Measurements from ENCODE around the gene CPED1. TPM values are rescaled to one million over a fixed set of nuclear protein-coding genes. Genes with fewer than 3 reads are reported as not detected.

The CPED1 gene
- total RNA-seq, 2 experiments from 2014 or later: not detected

GRCh38 chr7:121026577-121027111 is 38.1 kb downstream of the CPED1 start:
- H3K9me3 ChIP-seq (ENCODE audit: low read length): no peaks in the 10 kb centered on the region
- H4K20me1 ChIP-seq (ENCODE audit: insufficient read depth, low read length): no peaks in the 10 kb centered on the region
- H3K4me2 ChIP-seq (ENCODE audit: low read length): no peak overlapping the region
- no peaks in the 10 kb centered on the region for H3K9me2 ChIP-seq (ENCODE audit: insufficient read depth, low read length)
- POLR2A ChIA-PET: interaction anchor here (0.6 to 1.0 kb wide), 9 partner anchors 13 to 861 kb away, joined by 3 to 6 read pairs (median 4); no protein-coding TSS in a partner anchor
- no peak overlapping the region for H2AFZ ChIP-seq (ENCODE audit: low read length)
- BruUV-seq (replicated peaks): no TSS peak
- no peaks in the 10 kb centered on the region for H3K4me1 ChIP-seq (ENCODE audit: insufficient read depth, low read length, poor library complexity, severe bottlenecking)
- DNase-seq (ENCODE audit: low spot score): no peak
- CTCF ChIA-PET (ENCODE audit: unreplicated experiment): no interaction called here
- TF ChIP-seq CTCF (conservative IDR thresholded peaks at IDR 0.05; ENCODE audit: low read length) (no peak), EZH2phosphoT487 (IDR thresholded peaks at IDR 0.05; ENCODE audit: borderline replicate concordance, low read depth, low read length) (no peak)
- H3K36me3 ChIP-seq (ENCODE audit: insufficient read depth, low read length): no peaks in the 10 kb centered on the region
- no peak overlapping the region for H3K4me3 ChIP-seq (ENCODE audit: low read depth, low read length, poor library complexity, severe bottlenecking)
- no peaks in the 10 kb centered on the region for H3K79me2 ChIP-seq (ENCODE audit: insufficient read depth, low read depth, low read length)
- intact Hi-C loops (cut with micrococcal nuclease; ENCODE audit: unreplicated experiment): no loop called here
- H3K27ac ChIP-seq (ENCODE audit: low read depth, low read length, poor library complexity, severe bottlenecking): no peak overlapping the region

DNA sequence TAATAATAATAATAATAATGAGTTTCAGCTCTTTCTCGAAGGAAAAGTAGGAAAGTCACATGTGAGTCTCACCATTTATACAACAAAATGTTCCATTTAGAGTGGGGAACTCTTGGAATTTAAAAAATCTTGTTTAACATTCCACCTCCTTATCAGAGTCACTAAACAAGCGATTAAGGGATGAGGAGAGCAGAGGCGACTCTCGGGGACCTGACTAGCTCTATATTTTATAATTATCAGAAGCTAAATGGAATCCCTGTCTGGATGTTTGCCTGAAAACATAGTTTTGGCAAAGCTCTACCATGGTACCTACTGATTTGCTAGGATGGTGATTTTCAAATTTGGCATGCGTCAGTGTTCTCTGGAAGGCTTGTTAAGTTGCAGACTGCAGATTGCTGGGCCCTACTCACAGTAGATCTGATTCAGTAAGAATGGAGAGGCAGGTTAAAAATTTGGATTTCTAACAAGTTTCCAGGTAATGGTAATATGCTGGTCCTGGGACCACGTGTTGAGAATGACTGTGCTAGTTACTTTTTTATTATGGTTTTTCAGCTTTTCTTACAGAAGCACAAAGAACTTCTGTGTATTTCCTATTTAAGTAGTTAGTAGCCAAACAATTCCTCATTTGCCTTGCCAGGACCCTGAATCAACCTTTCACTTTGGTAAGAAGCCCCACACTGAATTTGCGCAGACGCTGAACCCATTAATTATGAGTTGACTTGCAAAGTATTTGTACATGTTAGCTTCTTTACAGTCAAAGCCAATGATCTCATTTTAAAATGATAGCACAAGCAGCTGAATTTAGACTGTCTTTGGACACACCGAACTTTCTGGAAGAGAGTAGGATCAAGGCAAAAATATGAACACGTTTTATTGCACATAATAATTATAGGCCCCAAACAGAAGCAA is 39.5 kb downstream of the CPED1 start:
- Histone ChIP-seq H2AFZ (ENCODE audit: low read length) (no peak overlapping the region), H3K27ac (ENCODE audit: low read depth, low read length, poor library complexity, severe bottlenecking) (no peak overlapping the region), H3K79me2 (ENCODE audit: insufficient read depth, low read depth, low read length) (no peaks in the 10 kb centered on the region), H3K4me3 (ENCODE audit: low read depth, low read length, poor library complexity, severe bottlenecking) (no peak overlapping the region), H3K9me3 (ENCODE audit: low read length) (no peaks in the 10 kb centered on the region), H3K36me3 (ENCODE audit: insufficient read depth, low read length) (no peaks in the 10 kb centered on the region), H3K9me2 (ENCODE audit: insufficient read depth, low read length) (no peaks in the 10 kb centered on the region), H3K4me2 (ENCODE audit: low read length) (no peak overlapping the region), H3K4me1 (ENCODE audit: insufficient read depth, low read length, poor library complexity, severe bottlenecking) (no peaks in the 10 kb centered on the region), H4K20me1 (ENCODE audit: insufficient read depth, low read length) (no peaks in the 10 kb centered on the region)
- DNase-seq (ENCODE audit: low spot score): no peak
- POLR2A ChIA-PET: interaction anchor here (0.6 to 1.1 kb wide), 5 partner anchors 8 to 529 kb away, joined by 3 to 5 read pairs (median 3); no protein-coding TSS in a partner anchor
- BruUV-seq (replicated peaks): no TSS peak
- intact Hi-C loops (cut with micrococcal nuclease; ENCODE audit: unreplicated experiment): no loop called here
- CTCF ChIA-PET (ENCODE audit: unreplicated experiment): no interaction called here
- TF ChIP-seq EZH2phosphoT487 (IDR thresholded peaks at IDR 0.05; ENCODE audit: borderline replicate concordance, low read depth, low read length) (no peak), CTCF (conservative IDR thresholded peaks at IDR 0.05; ENCODE audit: low read length) (no peak)

- Histone ChIP-seq H3K9me3 (ENCODE audit: low read length) (no peaks in the 10 kb centered on the region), H3K36me3 (ENCODE audit: insufficient read depth, low read length) (no peaks in the 10 kb centered on the region), H3K79me2 (ENCODE audit: insufficient read depth, low read depth, low read length) (no peaks in the 10 kb centered on the region), H3K4me3 (ENCODE audit: low read depth, low read length, poor library complexity, severe bottlenecking) (no peak overlapping the region), H3K9me2 (ENCODE audit: insufficient read depth, low read length) (no peaks in the 10 kb centered on the region), H3K4me1 (ENCODE audit: insufficient read depth, low read length, poor library complexity, severe bottlenecking) (no peaks in the 10 kb centered on the region), H2AFZ (ENCODE audit: low read length) (no peak overlapping the region), H3K4me2 (ENCODE audit: low read length) (no peak overlapping the region), H3K27ac (ENCODE audit: low read depth, low read length, poor library complexity, severe bottlenecking) (no peak overlapping the region), H4K20me1 (ENCODE audit: insufficient read depth, low read length) (no peaks in the 10 kb centered on the region)
- ChIA-PET POLR2A (interaction anchor here (1.0 kb wide), 1 partner anchor 9 kb away, joined by 5 read pairs; no protein-coding TSS in a partner anchor), CTCF (ENCODE audit: unreplicated experiment) (no interaction called here)
- intact Hi-C loops (cut with micrococcal nuclease; ENCODE audit: unreplicated experiment): no loop called here
- TF ChIP-seq CTCF (conservative IDR thresholded peaks at IDR 0.05; ENCODE audit: low read length): no peak
- TF ChIP-seq EZH2phosphoT487 (IDR thresholded peaks at IDR 0.05; ENCODE audit: borderline replicate concordance, low read depth, low read length): no peak
- no TSS peak for BruUV-seq (replicated peaks)
- no peak for DNase-seq (ENCODE audit: low spot score)
Observed at GRCh38 chr7:121029302-121029701, 40.8 kb downstream of the CPED1 start.

Measured in OCI-LY7 (cell line).